T-helper 1 cell (primary cell): Measurements from ENCODE around the gene DDX31.

ENCODE experiments used
- DNase-seq, 5 donors: peaks; one replicate each; pipeline ENCODE4 v3.0.0-alpha.2; 2012 to 2020

DDX31 gene

DNA sequence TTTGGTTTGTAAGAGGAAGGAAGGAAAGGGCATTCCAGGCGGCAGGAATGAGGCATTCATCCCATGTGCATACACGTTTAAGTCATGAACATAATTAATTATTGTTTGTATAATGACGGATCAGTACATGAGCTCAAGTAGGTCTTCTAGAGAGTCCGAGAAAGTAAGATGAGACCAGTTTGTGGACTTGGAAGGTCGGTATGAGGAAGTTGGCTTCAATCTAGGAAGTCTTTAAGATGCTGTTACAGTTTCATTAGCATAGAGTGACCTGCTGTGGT, 2.6 kb upstream of the DDX31 start:
- no peak for DNase-seq

DNA sequence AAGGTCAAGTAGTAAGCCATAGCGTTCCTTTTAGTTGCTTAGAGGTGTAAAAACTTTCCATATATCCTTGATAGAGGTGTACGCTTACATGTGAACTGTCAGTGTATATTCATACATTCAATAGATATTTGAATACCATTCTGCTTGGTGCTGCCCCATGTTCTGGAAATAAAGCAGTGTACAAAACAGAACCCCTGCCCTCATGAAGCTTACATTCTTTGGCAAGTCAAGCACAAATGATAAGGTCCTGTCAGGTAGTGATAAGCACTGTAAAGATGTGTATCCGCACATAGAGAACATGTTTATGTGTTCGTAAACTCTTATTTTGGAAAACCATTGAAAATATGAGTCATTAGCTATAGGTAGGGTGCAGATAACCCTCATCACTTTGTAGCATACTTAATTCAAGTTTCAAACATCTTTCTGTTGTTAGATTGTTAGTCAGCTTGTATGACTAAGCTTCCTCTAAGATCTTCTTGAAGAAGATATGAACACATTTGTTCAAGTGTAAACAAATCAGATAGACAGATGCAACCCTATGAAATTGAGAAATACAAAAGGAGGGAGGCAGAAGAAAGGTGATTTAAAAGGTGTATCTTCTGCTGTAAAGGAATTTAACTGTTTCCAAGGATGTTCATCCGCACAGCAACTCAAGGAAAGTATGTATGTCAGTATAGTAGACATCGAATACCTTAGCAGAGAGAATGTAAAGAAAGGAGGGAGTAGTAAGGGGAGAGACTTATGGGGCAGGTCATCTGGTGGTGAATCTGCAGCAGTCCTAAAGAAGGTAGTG, 2.0 kb upstream of the DDX31 start:
- DNase-seq, result peak in 1 of 5 donors; percentile 27

DNA sequence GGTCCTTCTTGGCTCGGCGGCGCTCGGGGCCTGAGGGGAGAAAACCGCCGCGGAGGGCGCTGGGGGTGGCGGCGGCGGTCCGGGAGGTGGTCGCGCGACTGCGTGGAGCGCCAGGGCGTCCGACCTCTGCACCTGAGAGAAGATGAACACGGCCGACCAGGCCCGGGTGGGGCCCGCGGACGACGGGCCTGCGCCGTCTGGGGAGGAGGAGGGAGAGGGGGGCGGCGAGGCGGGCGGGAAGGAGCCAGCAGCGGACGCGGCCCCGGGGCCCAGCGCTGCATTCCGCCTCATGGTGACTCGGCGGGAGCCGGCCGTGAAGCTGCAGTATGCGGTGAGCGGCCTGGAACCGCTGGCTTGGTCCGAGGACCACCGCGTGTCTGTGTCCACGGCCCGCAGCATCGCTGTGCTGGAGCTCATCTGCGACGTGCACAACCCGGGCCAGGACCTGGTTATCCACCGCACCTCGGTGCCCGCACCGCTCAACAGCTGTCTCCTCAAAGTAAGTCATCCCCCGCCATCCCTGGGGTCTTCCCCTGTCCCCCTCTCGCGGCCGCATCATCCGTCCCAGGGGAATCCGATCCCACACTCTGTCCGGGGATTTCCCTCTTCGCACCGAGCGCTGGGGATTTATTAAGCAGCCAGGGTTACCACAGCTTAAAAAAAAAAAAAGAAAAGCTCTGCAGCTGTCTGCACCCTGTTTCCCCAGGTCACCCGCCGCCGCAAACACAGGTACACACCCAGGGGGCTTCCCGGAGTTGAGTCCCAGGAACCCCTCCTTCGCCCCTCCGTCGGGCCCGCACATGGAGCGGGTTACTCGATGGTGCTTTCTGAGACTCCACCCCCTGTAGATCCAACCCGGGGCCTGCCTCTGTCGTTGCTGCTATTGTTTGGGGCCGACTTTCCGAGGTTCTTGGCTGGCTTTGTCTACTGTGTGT, 941 bp upstream of the DDX31 start, which contains the start of gene GTF3C4:
GTF3C4 (plus strand) TSS at position 8 of the 935 bp plus-strand sequence; CDS start at position 143, 135 bp downstream.
- peak; percentile 24 to 69 (median 66) for DNase-seq

GRCh38 chr9:132669319-132669697, 475 bp downstream of the DDX31 start:
- DNase-seq, result no peak

DNA sequence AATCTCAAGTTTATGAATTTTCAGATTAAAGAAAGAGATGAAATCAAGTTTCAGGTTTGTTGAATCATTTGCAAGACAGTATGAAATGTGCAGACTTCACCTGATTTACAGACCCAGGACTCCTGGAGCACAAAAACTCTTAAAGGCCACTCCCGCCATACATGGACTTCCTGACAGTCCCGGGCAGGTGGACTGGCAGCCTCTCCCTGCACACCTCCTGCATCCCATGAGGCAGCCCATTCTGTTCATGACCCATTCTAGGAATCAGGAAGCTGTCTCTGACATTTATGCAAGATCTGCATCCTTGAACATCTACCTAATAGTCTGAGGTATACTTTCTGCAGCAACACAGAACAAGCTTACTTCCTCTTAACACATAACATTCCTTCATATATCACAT, 5.9 kb downstream of the DDX31 start:
- DNase-seq, result no peak

DNA sequence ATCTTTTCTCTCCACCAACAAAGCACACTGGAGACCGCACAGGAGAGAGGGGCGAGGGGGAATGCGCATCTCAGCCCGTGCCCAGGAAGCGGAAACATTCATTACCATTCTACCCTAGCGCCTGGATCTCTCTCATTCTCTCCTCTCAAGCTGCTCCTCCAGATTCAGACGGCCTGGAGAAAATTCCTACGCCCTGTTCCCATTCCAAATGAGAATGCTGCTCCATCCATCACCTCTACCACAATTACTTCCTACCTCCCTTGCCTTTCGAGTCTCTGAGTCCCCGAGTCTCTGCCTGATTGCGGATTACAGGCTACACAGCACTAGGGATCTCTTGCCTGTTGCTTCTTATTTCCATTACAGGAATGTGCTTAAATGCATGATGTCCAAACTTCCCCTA, 6.7 kb downstream of the DDX31 start:
- DNase-seq, result no peak

- no peak for DNase-seq
Measured at GRCh38 chr9:132662152-132662945, 7.4 kb downstream of the DDX31 start.

DNA sequence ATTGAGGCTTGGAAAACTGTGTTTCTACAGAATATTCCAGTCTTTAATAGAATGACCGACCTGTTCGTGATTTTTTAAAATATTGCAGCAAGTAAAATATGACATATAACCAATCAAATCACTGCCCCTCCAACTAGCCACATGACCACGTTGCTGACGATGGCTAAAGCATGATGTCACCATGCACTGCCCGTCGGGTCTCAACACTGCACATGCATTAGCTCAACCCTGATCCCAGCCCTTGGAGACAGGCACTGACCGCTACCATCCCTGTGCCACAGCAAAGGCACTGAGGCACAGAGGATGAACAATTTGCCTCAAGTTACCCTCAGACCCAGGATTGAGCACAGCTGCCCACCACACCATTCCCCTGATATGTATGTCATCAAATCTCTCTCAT, 13.5 kb downstream of the DDX31 start:
- no peak for DNase-seq

DNA sequence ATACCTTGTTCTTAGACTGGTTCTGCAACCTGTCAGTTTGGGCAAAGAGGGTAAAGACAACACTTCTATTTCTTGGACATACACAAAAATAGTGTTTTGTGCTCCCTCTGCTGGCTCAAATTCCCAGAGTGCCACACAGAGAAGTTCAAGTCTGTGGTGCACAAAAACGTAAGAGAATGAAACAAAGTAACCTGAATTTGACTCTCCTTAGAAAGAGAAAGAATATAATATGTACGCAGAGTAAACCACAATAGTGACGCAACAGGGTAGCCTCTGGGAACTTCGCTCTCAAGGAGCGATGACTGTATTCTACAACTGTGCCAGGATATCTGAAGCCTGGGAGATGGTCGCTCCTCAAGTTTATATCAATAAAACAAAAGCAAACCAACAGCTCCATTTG, 18.5 kb downstream of the DDX31 start:
- DNase-seq, result no peak

- no peak for DNase-seq
Measured at GRCh38 chr9:132648685-132649084, 21.1 kb downstream of the DDX31 start.

- no peak for DNase-seq
Measured at GRCh38 chr9:132648283-132648682, 21.5 kb downstream of the DDX31 start.

DNA sequence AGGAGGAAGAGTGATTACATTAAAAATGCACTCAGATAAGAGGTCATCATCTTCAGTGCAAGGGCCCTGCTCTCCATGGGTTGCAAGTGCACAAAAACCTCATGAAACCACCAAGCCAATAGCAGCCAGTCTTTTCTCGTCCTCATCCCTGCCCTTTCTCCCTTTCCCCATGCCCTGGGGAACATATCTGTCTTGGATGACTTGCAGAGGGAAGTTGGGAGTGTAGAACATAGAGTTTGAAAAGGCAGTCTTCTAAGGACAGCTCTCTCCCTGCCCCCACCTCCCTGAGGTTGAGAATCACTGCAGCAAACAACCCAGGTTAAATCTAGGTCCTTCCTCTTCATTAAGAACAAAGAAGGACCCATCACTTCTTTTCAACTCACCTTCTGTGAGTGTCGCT, 22.0 kb downstream of the DDX31 start:
- no peak for DNase-seq

- no peak for DNase-seq
Measured at GRCh38 chr9:132647355-132647754, 22.4 kb downstream of the DDX31 start.

DNA sequence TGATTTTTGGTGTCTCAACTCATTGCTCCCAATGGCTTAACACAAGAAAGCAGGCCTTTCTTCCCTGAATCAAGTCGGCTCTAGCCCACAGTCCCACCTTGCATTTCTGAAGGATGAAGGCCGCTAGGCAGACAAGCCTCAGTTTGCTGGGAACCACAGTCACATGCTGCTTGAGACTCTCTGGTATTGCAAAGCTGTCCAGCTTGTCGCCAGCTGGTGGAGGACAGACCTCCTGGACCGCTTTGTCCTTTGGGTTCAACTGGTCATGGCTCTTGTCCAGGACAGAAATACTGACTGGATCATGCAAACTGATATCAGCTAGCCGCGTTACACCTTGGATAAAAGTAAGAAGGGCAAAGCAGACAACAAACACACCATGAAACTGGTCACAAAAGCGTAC, 23.1 kb downstream of the DDX31 start:
- no peak for DNase-seq

GRCh38 chr9:132645711-132646110, 24.1 kb downstream of the DDX31 start:
- no peak for DNase-seq

DNA sequence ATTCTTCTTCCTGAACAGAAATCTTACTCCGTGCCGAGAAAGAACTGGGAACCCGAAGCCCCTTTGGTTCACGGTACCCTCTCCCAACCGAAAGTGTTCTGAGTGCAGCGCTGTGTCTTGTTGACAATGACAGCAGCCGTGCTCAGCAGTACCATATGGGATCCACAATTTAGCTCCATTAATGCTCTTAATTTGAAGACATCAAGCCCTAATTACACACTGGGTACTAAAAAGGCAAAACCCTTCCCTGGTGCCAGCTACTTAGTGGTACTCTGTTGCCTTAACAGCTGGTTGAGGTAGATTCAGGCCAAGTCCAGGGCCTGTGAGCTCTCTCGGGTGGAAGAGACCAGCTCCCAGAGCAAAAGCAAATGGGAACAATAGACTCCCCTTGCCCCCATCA, 24.5 kb downstream of the DDX31 start:
- DNase-seq, result no peak

GRCh38 chr9:132644251-132644650, 25.5 kb downstream of the DDX31 start:
- peak in 1 of 5 donors; percentile 3 for DNase-seq

DNA sequence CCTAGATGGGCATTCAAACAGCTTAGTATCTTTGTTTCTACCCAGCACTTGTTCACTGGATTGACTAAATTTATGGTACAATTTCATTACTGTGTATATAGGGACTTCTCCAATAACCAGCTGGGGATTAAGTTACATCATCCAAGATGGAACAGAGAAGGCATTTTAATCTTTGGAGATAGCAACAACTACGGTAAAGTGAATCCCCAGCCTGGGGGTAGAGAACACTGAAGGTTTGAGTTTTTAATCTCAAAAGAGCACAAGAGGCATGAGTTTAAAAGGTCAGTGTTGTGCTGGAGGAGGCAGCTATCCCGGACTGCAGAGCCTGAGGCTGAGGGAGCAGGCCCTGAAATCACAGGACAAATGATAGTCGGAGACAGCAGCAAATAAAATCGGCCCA, 28.6 kb downstream of the DDX31 start:
- no peak for DNase-seq

GRCh38 chr9:132639322-132639721, 30.5 kb downstream of the DDX31 start:
- DNase-seq, result no peak

DNA sequence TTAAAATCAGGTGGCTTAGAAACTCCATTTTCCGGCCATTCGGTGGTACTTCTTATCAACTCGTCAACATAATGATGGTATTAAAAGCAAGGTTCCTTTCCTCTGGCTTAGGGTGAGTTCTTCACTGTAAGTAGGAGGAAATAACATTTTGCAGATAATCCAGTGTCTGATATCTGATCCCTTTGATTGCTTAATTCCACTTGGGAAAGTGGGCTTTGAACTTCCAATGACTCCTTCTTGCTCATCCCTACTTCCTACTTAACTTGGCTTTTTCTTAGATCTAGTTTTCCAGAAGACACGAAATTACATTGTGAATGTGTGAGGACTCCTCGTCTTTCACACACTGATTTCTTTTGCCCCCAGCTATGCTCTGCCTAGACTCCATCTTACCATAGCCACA, 31.5 kb downstream of the DDX31 start:
- no peak for DNase-seq

DNA sequence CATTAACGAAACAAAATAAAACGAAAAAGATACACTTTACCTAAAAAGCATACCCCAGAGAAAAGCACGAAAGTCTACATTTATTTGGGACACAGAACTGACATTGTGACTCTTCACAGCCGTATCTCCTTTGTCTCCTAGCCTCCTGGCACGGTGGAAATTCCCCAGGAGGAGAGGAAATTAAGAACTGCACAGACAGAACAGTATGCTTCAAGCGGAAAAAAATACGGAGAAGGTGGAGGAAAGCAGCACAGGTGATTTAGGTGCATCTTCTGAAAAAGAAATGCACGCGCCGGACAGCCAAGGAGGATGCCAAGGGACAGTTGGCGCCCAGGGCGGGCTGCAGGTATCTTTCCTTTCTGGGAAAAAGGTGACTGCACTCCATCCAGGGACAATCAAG, 32.0 kb downstream of the DDX31 start:
- DNase-seq, result no peak

DNA sequence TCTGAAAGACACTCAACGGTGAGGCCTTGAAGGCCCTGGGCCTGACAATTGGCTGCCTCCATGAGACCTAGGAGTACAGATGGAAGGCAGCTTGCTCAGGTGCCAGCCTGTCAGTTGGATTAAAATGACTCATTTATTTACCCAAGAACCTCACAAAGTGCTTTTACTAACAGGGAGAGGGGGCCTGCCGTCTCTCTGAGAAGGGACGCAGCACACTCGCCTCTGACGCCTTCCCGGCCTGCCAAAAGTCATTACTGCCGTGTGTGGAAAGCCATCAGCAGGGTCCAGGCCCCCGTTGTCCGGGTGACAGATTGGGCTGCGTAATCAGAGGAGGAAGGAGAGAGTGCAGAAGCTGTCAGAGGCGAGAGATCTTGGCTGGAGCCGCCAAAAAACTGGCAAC, 32.4 kb downstream of the DDX31 start:
- no peak for DNase-seq

GRCh38 chr9:132634327-132634726, 35.5 kb downstream of the DDX31 start:
- DNase-seq, result no peak
